ENCODE data around the gene RAB5B. TPM values are rescaled to one million over a fixed set of nuclear protein-coding genes. Genes with fewer than 3 reads are reported as not detected.
"Not testable (repeated sequence)": the region's sequence is repeated elsewhere in the genome, so short reads cannot be mapped to it uniquely, and the experiment has no call there.

The RAB5B gene
- total and polyA plus RNA-seq, 2 donors (not counting 3 experiments of a cell fraction or from before 2014, with no cell fraction given): 103 to 105 TPM

- no peak overlapping the region for H3K27ac ChIP-seq (ENCODE audit: insufficient read depth, low read depth, low read length)
- TF ChIP-seq MAX (IDR thresholded peaks at IDR 0.05; ENCODE audit: insufficient read depth, insufficient read length): no peak
- TF ChIP-seq POLR2AphosphoS5 (IDR thresholded peaks at IDR 0.05; ENCODE audit: insufficient read depth, low read depth, low read length): no peak
- TF ChIP-seq CTCF (IDR thresholded peaks at IDR 0.05; ENCODE audit: extremely low read depth in 1 of 2, insufficient read depth in 1 of 2, low read depth in 1 of 2, low read length in 2 of 2): no peak
- TF ChIP-seq EZH2 (IDR thresholded peaks at IDR 0.05; ENCODE audit: borderline replicate concordance, low read depth, low read length, severe bottlenecking): no peak
- TF ChIP-seq MYC (IDR thresholded peaks at IDR 0.05; ENCODE audit: low read depth, low read length): no peak
- TF ChIP-seq POLR2A (IDR thresholded peaks at IDR 0.05; ENCODE audit: low read depth, low read length): no peak
- TF ChIP-seq GATA2 (IDR thresholded peaks at IDR 0.05; ENCODE audit: insufficient read depth, insufficient read length, low read depth, low read length): no peak
- no peak for TF ChIP-seq FOS (IDR thresholded peaks at IDR 0.05; ENCODE audit: borderline replicate concordance, insufficient read depth, low read length)
- TF ChIP-seq JUN (IDR thresholded peaks at IDR 0.05; ENCODE audit: borderline replicate concordance, insufficient read depth, insufficient read length, low read depth): no peak
- H3K36me3 ChIP-seq (ENCODE audit: control insufficient read depth in 2 of 2, extremely low read depth in 1 of 2, insufficient read depth in 2 of 2, low read length in 2 of 2): peaks cover 2 to 12% of the 10 kb centered on the region in 2 experiments
- H4K20me1 ChIP-seq (replicated peaks; ENCODE audit: control insufficient read depth, extremely low read depth, insufficient read depth, low read length): no peaks in the 10 kb centered on the region
- no peaks in the 10 kb centered on the region for H3K9me1 ChIP-seq (replicated peaks; ENCODE audit: control insufficient read depth, extremely low read depth, insufficient read depth, low read length)
- no peak overlapping the region for H3K4me2 ChIP-seq (ENCODE audit: insufficient read depth, low read length)
- DNase-seq (ENCODE audit: low read depth, low spot score) (no peak), FAIRE-seq (no peak)
- peaks cover 9% of the 10 kb centered on the region for H3K4me1 ChIP-seq (ENCODE audit: control insufficient read depth, extremely low read depth, insufficient read depth, low read length)
- POLR2A ChIA-PET: interaction anchor here (0.7 kb wide), 1 partner anchor 325 kb away, joined by 5 read pairs; no protein-coding TSS in a partner anchor
- H3K4me3 ChIP-seq (replicated peaks in 1 of 3; ENCODE audit: insufficient read depth in 1 of 3, low read depth in 1 of 3, low read length in 3 of 3): no peak overlapping the region
- CTCF ChIA-PET: interaction anchor here (0.7 kb wide), 1 partner anchor 24 kb away, joined by 4 read pairs; no protein-coding TSS in a partner anchor
- H3K9me3 ChIP-seq (replicated peaks; ENCODE audit: control insufficient read depth, insufficient read depth, low read length): no peaks in the 10 kb centered on the region
- intact Hi-C loops (cut with micrococcal nuclease) (no loop called here), dilution Hi-C loops (cut with MboI; ENCODE audit: extremely low pct_ligation_motif_present, low sequenced_read_pairs) (no loop called here)
- H3K9ac ChIP-seq (replicated peaks; ENCODE audit: extremely low read depth, insufficient read depth, low read length): no peak overlapping the region
- no TSS peak for BruUV-seq (replicated peaks)
- H3K27me3 ChIP-seq (ENCODE audit: control insufficient read depth in 2 of 2, insufficient read depth in 2 of 2, low read length in 2 of 2): no peaks in the 10 kb centered on the region
- H2AFZ ChIP-seq (ENCODE audit: low read depth, low read length): no peak overlapping the region
- H3K79me2 ChIP-seq (ENCODE audit: control insufficient read depth, insufficient read depth, low read length): no peaks in the 10 kb centered on the region
These were observed 27.7 kb downstream of the RAB5B start for GRCh38 chr12:56001487-56002100.

GRCh38 chr12:56003376-56003775 is 29.5 kb downstream of the RAB5B start:
- H3K36me3 ChIP-seq (ENCODE audit: control insufficient read depth in 2 of 2, extremely low read depth in 1 of 2, insufficient read depth in 2 of 2, low read length in 2 of 2): peaks cover 2 to 12% of the 10 kb centered on the region in 2 experiments
- H3K79me2 ChIP-seq (ENCODE audit: control insufficient read depth, insufficient read depth, low read length); H4K20me1 ChIP-seq (replicated peaks; ENCODE audit: control insufficient read depth, extremely low read depth, insufficient read depth, low read length); POLR2A ChIA-PET; DNase-seq (ENCODE audit: low read depth, low spot score); H3K27me3 ChIP-seq (ENCODE audit: control insufficient read depth in 2 of 2, insufficient read depth in 2 of 2, low read length in 2 of 2); H3K9me3 ChIP-seq (replicated peaks; ENCODE audit: control insufficient read depth, insufficient read depth, low read length); H3K27ac ChIP-seq (ENCODE audit: insufficient read depth, low read depth, low read length); BruUV-seq (replicated peaks); H2AFZ ChIP-seq (ENCODE audit: low read depth, low read length); CTCF ChIA-PET; H3K4me1 ChIP-seq (ENCODE audit: control insufficient read depth, extremely low read depth, insufficient read depth, low read length); H3K9ac ChIP-seq (replicated peaks; ENCODE audit: extremely low read depth, insufficient read depth, low read length); H3K9me1 ChIP-seq (replicated peaks; ENCODE audit: control insufficient read depth, extremely low read depth, insufficient read depth, low read length); H3K4me2 ChIP-seq (ENCODE audit: insufficient read depth, low read length); dilution Hi-C loops (cut with MboI; ENCODE audit: extremely low pct_ligation_motif_present, low sequenced_read_pairs); intact Hi-C loops (cut with micrococcal nuclease); FAIRE-seq; H3K4me3 ChIP-seq (replicated peaks in 1 of 3; ENCODE audit: insufficient read depth in 1 of 3, low read depth in 1 of 3, low read length in 3 of 3): not testable (repeated sequence)

Measured in endothelial cell of umbilical vein (primary cell).